Measurements from ENCODE around the gene TMC2. TPM values are rescaled to one million over a fixed set of nuclear protein-coding genes. Genes with fewer than 3 reads are reported as not detected.
A peak's percentile ranks its signal among the peaks of the same experiment; 100 is the strongest.

TMC2 gene
- total and polyA plus RNA-seq, 5 experiments from 2014 or later, result not detected

Small RNAs within 50 kb of the gene (microRNA-seq; reads per million reads assigned to microRNA genes)
- gene MIR1292 (ENCODE audit: borderline microRNAs expressed), result 11.0 reads per million, percentile 29 among the genes with 10 or more reads in this experiment

Other genes with a start within 250 kb of the TMC2 start
- gene TGM3, start 240.6 kb upstream of the TMC2 start, total RNA-seq, result not detected
- gene TGM3, start 240.6 kb upstream of the TMC2 start, polyA plus RNA-seq, result not detected
- gene TGM6, start 155.7 kb upstream of the TMC2 start, total RNA-seq, result not detected
- not detected for gene TGM6, start 155.7 kb upstream of the TMC2 start, polyA plus RNA-seq
- 10 to 100 TPM; 99.0 to 99.1 TPM for gene SNRPB, start 65.8 kb upstream of the TMC2 start, total RNA-seq
- 100 to 1,000 TPM; 218 to 245 (median 240) TPM for gene SNRPB, start 65.8 kb upstream of the TMC2 start, polyA plus RNA-seq
- gene ZNF343, start 27.7 kb upstream of the TMC2 start, total RNA-seq, result 10 to 100 TPM; 13.3 to 14.2 TPM
- 1 to 10 TPM; 1.7 to 5.0 (median 3.2) TPM for gene ZNF343, start 27.7 kb upstream of the TMC2 start, polyA plus RNA-seq
- gene NOP56, start 116.1 kb downstream of the TMC2 start, total RNA-seq, result 100 to 1,000 TPM; 271 to 279 TPM
- 100 to 1,000 TPM in 2 of 3 donors, 10 to 100 TPM in 1; 72.3 to 115 (median 107) TPM for gene NOP56, start 116.1 kb downstream of the TMC2 start, polyA plus RNA-seq
- 100 to 1,000 TPM; 121 to 126 TPM for gene IDH3B, start 127.6 kb downstream of the TMC2 start, total RNA-seq
- 100 to 1,000 TPM in 2 of 3 donors, 10 to 100 TPM in 1; 95.6 to 126 (median 115) TPM for gene IDH3B, start 127.6 kb downstream of the TMC2 start, polyA plus RNA-seq
- 10 to 100 TPM; 14.3 to 14.9 TPM for gene EBF4, start 156.2 kb downstream of the TMC2 start, total RNA-seq
- 1 to 10 TPM in 1 of 3 donors, under 1 TPM in 2; 0.37 to 2.2 (median 0.88) TPM for gene EBF4, start 156.2 kb downstream of the TMC2 start, polyA plus RNA-seq

Data from naive thymus-derived CD8-positive, alpha-beta T cell (primary cell).